GM12878 (cell line): Measurements from ENCODE around the gene RHEX.

Experiments used
- BHLHE40 ChIP-seq, 2 experiments: fragments of 450-650 bp in 1 of 2; IDR thresholded peaks; 2 replicates each; pipeline ENCODE4 v1.6.1; 2011 to 2017; ENCODE audit warnings: low read depth in 2 of 2, borderline replicate concordance in 1 of 2, improper control_type of control experiment in 1 of 2, low read length in 1 of 2, mild to moderate bottlenecking in 1 of 2
- BRCA1 ChIP-seq: IDR thresholded peaks from 2 replicates; pipeline ENCODE4 v1.6.1; 2011; ENCODE audit warnings: low read depth, low read length, improper control_type of control experiment
- FOS ChIP-seq: IDR thresholded peaks from 3 replicates; pipeline ENCODE4 v1.6.1; 2011; ENCODE audit warnings: borderline replicate concordance; ENCODE audit not compliant: insufficient read length; ENCODE audit errors: extremely low read depth
- POLR2A ChIP-seq: IDR thresholded peaks from 2 replicates; pipeline ENCODE4 v1.6.1; 2011; ENCODE audit warnings: low read depth, mild to moderate bottlenecking, low read length
- POLR2AphosphoS5 ChIP-seq: IDR thresholded peaks from 2 replicates; pipeline ENCODE4 v1.6.1; 2011; ENCODE audit warnings: mild to moderate bottlenecking, low read length, inconsistent platforms
- SMARCA5 ChIP-seq: fragments of 450-650 bp; IDR thresholded peaks from 2 replicates; pipeline ENCODE4 v1.6.1; 2017; ENCODE audit warnings: mild to moderate bottlenecking
- WRNIP1 ChIP-seq: IDR thresholded peaks from 2 replicates; pipeline ENCODE4 v1.6.1; 2011; ENCODE audit warnings: low read depth, low read length, improper control_type of control experiment, borderline replicate concordance
- ZNF274 ChIP-seq: IDR thresholded peaks from one replicate; pipeline ENCODE4 v1.8.0; 2011; ENCODE audit not compliant: insufficient read length, insufficient read depth
- ZZZ3 ChIP-seq: IDR thresholded peaks from 2 replicates; pipeline ENCODE4 v1.6.1; 2011; ENCODE audit warnings: low read depth; ENCODE audit not compliant: control insufficient read depth, insufficient read length
- TF ChIP-seq, protein P1 (sequence below), 3 experiments: IDR thresholded peaks in 2 of 3; conservative IDR thresholded peaks in 1 of 3; 2 replicates each; pipeline ENCODE4 v1.5.1; 2011; ENCODE audit warnings: low read depth in 3 of 3, low read length in 3 of 3, mild to moderate bottlenecking in 3 of 3, control low read depth in 2 of 3, moderate library complexity in 2 of 3, inconsistent platforms in 1 of 3, mixed read lengths in 1 of 3; ENCODE audit not compliant: control insufficient read depth in 2 of 3, insufficient read depth in 1 of 3; ENCODE audit errors: extremely low read depth in 1 of 3

DNA sequence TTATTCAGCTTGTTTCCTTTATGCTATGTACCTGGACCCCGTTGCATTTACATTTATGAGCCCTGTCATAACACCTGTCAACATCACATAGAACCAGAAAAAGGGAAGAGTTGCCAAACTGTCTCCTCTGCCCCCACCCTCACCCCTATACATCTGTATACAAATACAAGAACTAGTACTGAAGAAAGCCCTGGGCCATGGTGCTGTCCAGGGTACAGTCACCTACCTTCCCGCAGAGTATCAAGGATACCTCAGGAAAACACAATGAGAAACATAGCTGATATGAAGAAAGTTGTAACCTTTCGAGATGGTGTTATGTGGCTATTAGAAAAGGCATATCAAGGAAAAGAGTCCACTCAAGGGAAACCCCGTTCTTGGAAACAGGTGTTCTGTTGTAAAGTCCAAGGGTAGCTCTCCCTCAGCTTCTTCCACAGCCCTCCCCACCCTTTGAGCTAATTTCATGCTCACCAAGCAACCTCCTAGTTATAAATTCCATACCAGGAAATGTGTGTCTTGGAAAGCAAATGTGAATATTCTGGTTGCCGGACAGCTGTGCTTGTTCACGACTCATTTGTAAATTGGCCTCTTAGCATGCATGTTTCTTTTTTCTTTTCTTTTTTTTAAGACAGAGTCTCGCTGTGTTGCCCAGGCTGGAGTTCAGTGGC lies 80.9 kb downstream of the RHEX start:
- TF ChIP-seq FOS: no peak
- no peak for TF ChIP-seq ZNF274
- TF ChIP-seq, protein P1, sequence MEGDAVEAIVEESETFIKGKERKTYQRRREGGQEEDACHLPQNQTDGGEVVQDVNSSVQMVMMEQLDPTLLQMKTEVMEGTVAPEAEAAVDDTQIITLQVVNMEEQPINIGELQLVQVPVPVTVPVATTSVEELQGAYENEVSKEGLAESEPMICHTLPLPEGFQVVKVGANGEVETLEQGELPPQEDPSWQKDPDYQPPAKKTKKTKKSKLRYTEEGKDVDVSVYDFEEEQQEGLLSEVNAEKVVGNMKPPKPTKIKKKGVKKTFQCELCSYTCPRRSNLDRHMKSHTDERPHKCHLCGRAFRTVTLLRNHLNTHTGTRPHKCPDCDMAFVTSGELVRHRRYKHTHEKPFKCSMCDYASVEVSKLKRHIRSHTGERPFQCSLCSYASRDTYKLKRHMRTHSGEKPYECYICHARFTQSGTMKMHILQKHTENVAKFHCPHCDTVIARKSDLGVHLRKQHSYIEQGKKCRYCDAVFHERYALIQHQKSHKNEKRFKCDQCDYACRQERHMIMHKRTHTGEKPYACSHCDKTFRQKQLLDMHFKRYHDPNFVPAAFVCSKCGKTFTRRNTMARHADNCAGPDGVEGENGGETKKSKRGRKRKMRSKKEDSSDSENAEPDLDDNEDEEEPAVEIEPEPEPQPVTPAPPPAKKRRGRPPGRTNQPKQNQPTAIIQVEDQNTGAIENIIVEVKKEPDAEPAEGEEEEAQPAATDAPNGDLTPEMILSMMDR (IDR thresholded peaks at IDR 0.05 in 2 of 3, conservative IDR thresholded peaks at IDR 0.05 in 1 of 3; ENCODE audit: control insufficient read depth in 2 of 3, extremely low read depth in 1 of 3, insufficient read depth in 1 of 3, low read depth in 3 of 3, low read length in 3 of 3): no peak
- no peak for TF ChIP-seq ZZZ3
- TF ChIP-seq POLR2A: no peak
- TF ChIP-seq SMARCA5: no peak
- no peak for TF ChIP-seq POLR2AphosphoS5
- TF ChIP-seq WRNIP1: no peak
- TF ChIP-seq BRCA1: no peak
- no peak for TF ChIP-seq BHLHE40 (IDR thresholded peaks at IDR 0.05; ENCODE audit: borderline replicate concordance in 1 of 2, low read depth in 2 of 2, low read length in 1 of 2)
